H9 (cell line): ENCODE data around the gene ABCC4. TPM values are rescaled to one million over a fixed set of nuclear protein-coding genes. Genes with fewer than 3 reads are reported as not detected.

Experiments used
- DNase-seq: peaks from one replicate; pipeline ENCODE4 v3.0.0-alpha.2; 2017
- H2AFZ ChIP-seq: one replicate; pipeline ENCODE4 v1.6.1; 2013; ENCODE audit warnings: mild to moderate bottlenecking, low read length, control low read depth, moderate library complexity
- H2AK5ac ChIP-seq: 2 replicates; pipeline ENCODE4 v1.6.1; 2013; ENCODE audit warnings: low read length, control low read depth, mixed read lengths; ENCODE audit not compliant: insufficient read length
- H2BK120ac ChIP-seq: one replicate; pipeline ENCODE4 v1.6.1; 2013; ENCODE audit warnings: low read depth, mild to moderate bottlenecking, low read length, control low read depth, inconsistent platforms; ENCODE audit not compliant: poor library complexity, severe bottlenecking
- H2BK12ac ChIP-seq: 2 replicates; pipeline ENCODE4 v1.6.1; 2013; ENCODE audit warnings: low read length, control low read depth, mixed read lengths, low read depth; ENCODE audit not compliant: insufficient read length
- H2BK15ac ChIP-seq: 2 replicates; pipeline ENCODE4 v1.6.1; 2013; ENCODE audit warnings: low read depth, low read length, control low read depth
- H2BK20ac ChIP-seq: one replicate; pipeline ENCODE4 v1.6.1; 2013; ENCODE audit warnings: low read depth, mild to moderate bottlenecking, low read length, control low read depth, inconsistent platforms; ENCODE audit not compliant: poor library complexity, severe bottlenecking
- H2BK5ac ChIP-seq: 2 replicates; pipeline ENCODE4 v1.6.1; 2013; ENCODE audit warnings: low read length, control low read depth, mixed read lengths; ENCODE audit not compliant: insufficient read length
- H3K14ac ChIP-seq: 2 replicates; pipeline ENCODE4 v1.6.1; 2013; ENCODE audit warnings: low read length, control low read depth; ENCODE audit not compliant: insufficient read depth
- H3K18ac ChIP-seq: 2 replicates; pipeline ENCODE4 v1.6.1; 2013; ENCODE audit warnings: low read depth, mild to moderate bottlenecking, mixed read lengths, low read length, control low read depth; ENCODE audit not compliant: insufficient read length
- H3K23ac ChIP-seq: 2 replicates; pipeline ENCODE4 v1.6.1; 2013; ENCODE audit warnings: low read length, control low read depth, mixed read lengths, low read depth; ENCODE audit not compliant: insufficient read length
- H3K23me2 ChIP-seq: 2 replicates; pipeline ENCODE4 v1.6.1; 2013; ENCODE audit warnings: low read depth, mild to moderate bottlenecking, mixed read lengths, low read length, control low read depth; ENCODE audit not compliant: insufficient read length, poor library complexity, severe bottlenecking
- H3K27ac ChIP-seq: 2 replicates; pipeline ENCODE4 v1.5.1; 2013; ENCODE audit warnings: low read length, control low read depth, mixed read lengths, low read depth; ENCODE audit not compliant: insufficient read length
- H3K27me3 ChIP-seq: 2 replicates; pipeline ENCODE4 v1.6.1; 2013; ENCODE audit warnings: low read length, control low read depth, inconsistent platforms; ENCODE audit not compliant: insufficient read depth
- H3K4ac ChIP-seq: 2 replicates; pipeline ENCODE4 v1.6.1; 2013; ENCODE audit warnings: low read depth, mild to moderate bottlenecking, control low read depth, inconsistent platforms, low read length, moderate library complexity
- H3K4me1 ChIP-seq: 2 replicates; pipeline ENCODE4 v1.6.1; 2013; ENCODE audit warnings: low read length, control low read depth, inconsistent platforms; ENCODE audit not compliant: insufficient read depth
- H3K4me2 ChIP-seq: 2 replicates; pipeline ENCODE4 v1.6.1; 2013; ENCODE audit warnings: low read length, control low read depth, mixed read lengths; ENCODE audit not compliant: insufficient read length, insufficient read depth
- H3K56ac ChIP-seq: 2 replicates; pipeline ENCODE4 v1.6.1; 2013; ENCODE audit warnings: low read depth, mild to moderate bottlenecking, mixed read lengths, low read length, control low read depth; ENCODE audit not compliant: insufficient read length
- H3K79me1 ChIP-seq: 2 replicates; pipeline ENCODE4 v1.6.1; 2013; ENCODE audit warnings: low read depth, mild to moderate bottlenecking, moderate library complexity, low read length, control low read depth, inconsistent platforms; ENCODE audit not compliant: insufficient read depth, poor library complexity, severe bottlenecking
- H3K79me2 ChIP-seq: 2 replicates; pipeline ENCODE4 v1.6.1; 2013; ENCODE audit warnings: low read length, control low read depth, inconsistent platforms; ENCODE audit not compliant: insufficient read depth
- H3K9ac ChIP-seq: 2 replicates; pipeline ENCODE4 v1.6.1; 2013; ENCODE audit warnings: low read length, control low read depth, mixed read lengths; ENCODE audit not compliant: insufficient read length; ENCODE audit errors: extremely low read depth
- H3K9me3 ChIP-seq: one replicate; pipeline ENCODE4 v1.6.1; 2013; ENCODE audit warnings: low read depth, low read length, inconsistent platforms; ENCODE audit not compliant: control insufficient read depth
- H3T11ph ChIP-seq: one replicate; pipeline ENCODE4 v1.6.1; 2013; ENCODE audit warnings: mild to moderate bottlenecking, low read length, control low read depth, inconsistent platforms
- H4K20me1 ChIP-seq: one replicate; pipeline ENCODE4 v1.6.1; 2013; ENCODE audit not compliant: control insufficient read depth, insufficient read length, insufficient read depth
- H4K5ac ChIP-seq: 2 replicates; pipeline ENCODE4 v1.6.1; 2013; ENCODE audit warnings: low read depth, mild to moderate bottlenecking, mixed read lengths, low read length, control low read depth; ENCODE audit not compliant: insufficient read length
- H4K8ac ChIP-seq: replicated peaks from 2 replicates; pipeline ENCODE4 v1.6.1; 2013; ENCODE audit warnings: low read length, control low read depth, mixed read lengths, low read depth; ENCODE audit not compliant: insufficient read length
- H4K91ac ChIP-seq: 2 replicates; pipeline ENCODE4 v1.6.1; 2013; ENCODE audit warnings: low read depth, mild to moderate bottlenecking, moderate library complexity, mixed read lengths, low read length, control low read depth; ENCODE audit not compliant: insufficient read length
- H3K27ac Mint-ChIP-seq, 3 experiments: 2 replicates in 2 of 3; 3 replicates in 1 of 3; pipeline ENCODE4 v1.8.0; 2020 to 2021; ENCODE audit warnings: mixed read lengths in 3 of 3, mild to moderate bottlenecking in 1 of 3, moderate library complexity in 1 of 3
- H3K27me3 Mint-ChIP-seq: 2 replicates; pipeline ENCODE4 v1.8.0; 2021; ENCODE audit warnings: low read depth, mild to moderate bottlenecking, moderate library complexity, mixed read lengths
- H3K36me3 Mint-ChIP-seq, 3 experiments: 2 replicates in 2 of 3; 3 replicates in 1 of 3; pipeline ENCODE4 v1.8.0; 2020 to 2021; ENCODE audit warnings: low read depth in 3 of 3, mixed read lengths in 3 of 3; ENCODE audit not compliant: insufficient read depth in 1 of 3
- H3K4me1 Mint-ChIP-seq, 2 experiments: 2 replicates each; pipeline ENCODE4 v1.8.0; 2020; ENCODE audit warnings: mixed read lengths in 2 of 2
- H3K4me3 Mint-ChIP-seq, 2 experiments: 2 replicates in 1 of 2; 3 replicates in 1 of 2; pipeline ENCODE4 v1.8.0; 2020 to 2021; ENCODE audit warnings: mild to moderate bottlenecking in 2 of 2, mixed read lengths in 2 of 2, moderate library complexity in 1 of 2
- H3K9me3 Mint-ChIP-seq, 2 experiments: 2 replicates in 1 of 2; 3 replicates in 1 of 2; pipeline ENCODE4 v1.8.0; 2020; ENCODE audit warnings: mild to moderate bottlenecking in 2 of 2, mixed read lengths in 2 of 2, moderate library complexity in 1 of 2
- CTCF ChIP-seq: fragments of 200-600 bp; sonication (generic); conservative IDR thresholded peaks from 3 replicates; pipeline ENCODE4 v1.8.0; 2021; ENCODE audit warnings: antibody characterized with exemption, mild to moderate bottlenecking
- total RNA-seq: library from RNA; stranded (reverse); gene quantifications from 2 replicates; pipeline ENCODE4 v1.2.1, GENCODE V29; 2021

Gene ABCC4
- total RNA-seq, 1 experiment from 2014 or later = 5.9 TPM

GRCh38 chr13:95226050-95226449 lies 75.2 kb downstream of the ABCC4 start:
- no peak overlapping the region for H3K4ac ChIP-seq
- H2BK5ac ChIP-seq = no peak overlapping the region
- no peak overlapping the region for H2BK15ac ChIP-seq
- H3K27ac ChIP-seq = no peak overlapping the region
- TF ChIP-seq CTCF = no peak
- no peak overlapping the region for H3K18ac ChIP-seq
- no peak overlapping the region for H2AK5ac ChIP-seq
- H2BK120ac ChIP-seq = no peak overlapping the region
- no peak overlapping the region for H3K56ac ChIP-seq
- no peak overlapping the region for H2AFZ ChIP-seq
- no peak overlapping the region for H2BK12ac ChIP-seq
- Mint-ChIP-seq H3K36me3 (no peaks in the 10 kb centered on the region), H3K4me3 (no peak overlapping the region), H3K27me3 (no peaks in the 10 kb centered on the region), H3K4me1 (no peaks in the 10 kb centered on the region), H3K9me3 (no peaks in the 10 kb centered on the region), H3K27ac (no peak overlapping the region)
- H3K79me1 ChIP-seq = no peaks in the 10 kb centered on the region
- H3K14ac ChIP-seq = no peak overlapping the region
- DNase-seq = no peak
- no peaks in the 10 kb centered on the region for H3K79me2 ChIP-seq
- no peak overlapping the region for H3K9ac ChIP-seq
- no peak overlapping the region for H3T11ph ChIP-seq
- no peaks in the 10 kb centered on the region for H3K27me3 ChIP-seq
- H4K5ac ChIP-seq = no peak overlapping the region
- H3K9me3 ChIP-seq = no peaks in the 10 kb centered on the region
- H3K4me2 ChIP-seq = no peak overlapping the region
- H3K23ac ChIP-seq = no peak overlapping the region
- H4K8ac ChIP-seq = no peak overlapping the region
- no peak overlapping the region for H2BK20ac ChIP-seq
- no peak overlapping the region for H4K91ac ChIP-seq
- no peaks in the 10 kb centered on the region for H4K20me1 ChIP-seq
- H3K4me1 ChIP-seq = no peaks in the 10 kb centered on the region
- H3K23me2 ChIP-seq = no peaks in the 10 kb centered on the region
